SK-N-SH (cell line): Measurements from ENCODE around the gene NAXE. TPM values are rescaled to one million over a fixed set of nuclear protein-coding genes. Genes with fewer than 3 reads are reported as not detected.

Experiments
- CTCF ChIA-PET: fragments of 300-600, 350-600 bp; formaldehyde crosslinking; extraction: SDS; loops from one replicate; lab custom pipeline; 2021; lab: Yijun Ruan, JAX
- POLR2A ChIA-PET: fragments of 350-600 bp; sonication (Branson Sonifier 250); formaldehyde crosslinking; extraction: SDS; loops from one replicate; lab custom pipeline; 2020; ENCODE audit warnings: antibody characterized with exemption, inconsistent platforms; lab: Yijun Ruan, JAX
- DNase-seq: peaks from one replicate; pipeline ENCODE4 v3.0.0; 2012
- H2AFZ ChIP-seq: fragments of 200-600 bp; sonication (generic); 2 replicates; pipeline ENCODE4 v1.8.1; 2016; ENCODE audit warnings: antibody characterized with exemption, mild to moderate bottlenecking, low read depth
- H3F3A ChIP-seq: fragments of 200-600 bp; sonication (generic); replicated peaks from 2 replicates; pipeline ENCODE3; 2016; ENCODE audit warnings: antibody characterized with exemption, mild to moderate bottlenecking; ENCODE audit not compliant: insufficient read depth
- H3K27ac ChIP-seq, 2 experiments: fragments of 200-500 bp in 1 of 2; fragments of 200-600 bp in 1 of 2; sonication (Bioruptor generic) in 1 of 2; sonication (generic), shearing (Covaris generic) in 1 of 2; 2 replicates each; pipeline versions ENCODE4 v1.5.1 to v1.6.1; 2014 to 2016; ENCODE audit warnings: low read depth in 2 of 2, inconsistent platforms in 1 of 2, low read length in 1 of 2, mild to moderate bottlenecking in 1 of 2, mixed read lengths in 1 of 2
- H3K27me3 ChIP-seq: fragments of 200-600 bp; sonication (generic), shearing (Covaris generic); 2 replicates; pipeline ENCODE4 v1.6.1; 2016; ENCODE audit warnings: mixed run types; ENCODE audit not compliant: insufficient read depth
- H3K36me3 ChIP-seq, 2 experiments: fragments of 200-500 bp in 1 of 2; fragments of 200-600 bp in 1 of 2; sonication (Bioruptor generic) in 1 of 2; sonication (generic) in 1 of 2; replicated peaks in 1 of 2; 2 replicates each; pipeline versions ENCODE3 to v1.5.1; 2014 to 2016; ENCODE audit warnings: low read length in 1 of 2, mild to moderate bottlenecking in 1 of 2; ENCODE audit not compliant: insufficient read depth in 2 of 2, control insufficient read depth in 1 of 2
- H3K4me1 ChIP-seq, 2 experiments: fragments of 200-500 bp in 1 of 2; fragments of 200-600 bp in 1 of 2; sonication (Bioruptor generic) in 1 of 2; sonication (generic), shearing (Covaris generic) in 1 of 2; 2 replicates each; pipeline versions ENCODE4 v1.5.1 to v1.6.1; 2014 to 2016; ENCODE audit warnings: low read depth in 1 of 2, low read length in 1 of 2, mixed run types in 1 of 2; ENCODE audit not compliant: insufficient read depth in 2 of 2, control insufficient read depth in 1 of 2
- H3K4me2 ChIP-seq: fragments of 200-600 bp; sonication (generic), shearing (Covaris generic); 2 replicates; pipeline ENCODE4 v1.6.1; 2017; ENCODE audit warnings: mixed run types
- H3K4me3 ChIP-seq, 2 experiments: fragments of 200-500 bp in 1 of 2; fragments of 200-600 bp in 1 of 2; sonication (Bioruptor generic) in 1 of 2; sonication (generic), shearing (Covaris generic) in 1 of 2; 2 replicates each; pipeline versions ENCODE4 v1.5.1 to v1.8.1; 2014 to 2016; ENCODE audit warnings: low read depth in 2 of 2, inconsistent platforms in 1 of 2, low read length in 1 of 2, mild to moderate bottlenecking in 1 of 2, mixed read lengths in 1 of 2, moderate library complexity in 1 of 2
- H3K79me2 ChIP-seq: fragments of 200-600 bp; sonication (generic); 2 replicates; pipeline ENCODE4 v1.8.1; 2017; ENCODE audit warnings: mild to moderate bottlenecking; ENCODE audit not compliant: insufficient read depth
- H3K9ac ChIP-seq: fragments of 200-600 bp; sonication (generic); 2 replicates; pipeline ENCODE4 v1.6.1; 2017; ENCODE audit warnings: mixed run types
- H3K9me2 ChIP-seq: fragments of 200-600 bp; sonication (generic); 2 replicates; pipeline ENCODE4 v1.6.1; 2017; ENCODE audit warnings: mixed run types
- H3K9me3 ChIP-seq: fragments of 200-600 bp; sonication (generic); 2 replicates; pipeline ENCODE4 v1.6.1; 2017; ENCODE audit warnings: mixed run types, mild to moderate bottlenecking, moderate library complexity
- H4K20me1 ChIP-seq: fragments of 200-600 bp; sonication (generic); 2 replicates; pipeline ENCODE4 v1.6.1; 2017; ENCODE audit warnings: mild to moderate bottlenecking, mixed run types; ENCODE audit not compliant: insufficient read depth
- CHD2 ChIP-seq: fragments of 150-350 bp; IDR thresholded peaks from 2 replicates; pipeline ENCODE4 v1.6.1; 2018; ENCODE audit warnings: low read length; ENCODE audit not compliant: partially characterized antibody
- CTCF ChIP-seq: fragments of 200-600 bp; sonication (generic); IDR thresholded peaks from 2 replicates; pipeline ENCODE4 v1.6.1; 2017; ENCODE audit warnings: antibody characterized with exemption, mild to moderate bottlenecking, moderate library complexity
- ELF1 ChIP-seq: IDR thresholded peaks from 2 replicates; pipeline ENCODE4 v1.4.0; 2012
- EP300 ChIP-seq, 2 experiments: IDR thresholded peaks; 2 replicates each; pipeline versions ENCODE4 v1.4.0 to v1.6.1; 2012; ENCODE audit warnings: borderline replicate concordance in 1 of 2, low read depth in 1 of 2, low read length in 1 of 2
- GATA2 ChIP-seq: sonication (generic); formaldehyde crosslinking; IDR thresholded peaks from 2 replicates; pipeline ENCODE4 v1.5.0; 2020; ENCODE audit warnings: mild to moderate bottlenecking, missing genetic modification reagents
- IRF3 ChIP-seq: fragments of 150-350 bp; IDR thresholded peaks from 2 replicates; pipeline ENCODE4 v1.6.1; 2016; ENCODE audit warnings: mild to moderate bottlenecking, low read depth, low read length
- JUND ChIP-seq: IDR thresholded peaks from 2 replicates; pipeline ENCODE4 v1.4.0; 2012
- MAX ChIP-seq: IDR thresholded peaks from 2 replicates; pipeline ENCODE4 v1.4.0; 2012; ENCODE audit warnings: low read depth
- MXI1 ChIP-seq: IDR thresholded peaks from 2 replicates; pipeline ENCODE4 v1.6.1; 2012; ENCODE audit warnings: mild to moderate bottlenecking, low read depth, low read length, improper control_type of control experiment
- NRF1 ChIP-seq: IDR thresholded peaks from 2 replicates; pipeline ENCODE4 v1.6.1; 2012; ENCODE audit warnings: low read depth, mild to moderate bottlenecking, low read length
- POLR2AphosphoS5 ChIP-seq: IDR thresholded peaks from 2 replicates; pipeline ENCODE4 v1.6.1; 2012; ENCODE audit warnings: low read depth, low read length
- RCOR1 ChIP-seq: fragments of 150-350 bp; IDR thresholded peaks from 2 replicates; pipeline ENCODE4 v1.6.1; 2017; ENCODE audit warnings: antibody characterized with exemption, low read length
- SMC3 ChIP-seq: IDR thresholded peaks from 2 replicates; pipeline ENCODE4 v1.6.1; 2012; ENCODE audit warnings: low read depth, low read length, improper control_type of control experiment
- TAF1 ChIP-seq: IDR thresholded peaks from 2 replicates; pipeline ENCODE4 v1.6.1; 2012; ENCODE audit warnings: low read depth, mild to moderate bottlenecking, low read length, moderate library complexity, borderline replicate concordance
- TCF12 ChIP-seq: IDR thresholded peaks from 2 replicates; pipeline ENCODE4 v1.4.0; 2012
- USF2 ChIP-seq: fragments of 150-350 bp; IDR thresholded peaks from 2 replicates; pipeline ENCODE4 v1.6.1; 2017; ENCODE audit warnings: antibody characterized with exemption, low read length, low read depth, borderline replicate concordance
- WGBS: methylation state at CpG from one replicate; pipeline ENCODE4 v1.1.6; 2017; ENCODE audit warnings: low lambda C conversion rate; 5-methylcytosine and 5-hydroxymethylcytosine counted together
- polyA plus RNA-seq, 3 experiments: library from polyadenylated mRNA; depleted of rRNA; stranded (reverse); fragments of >200 nt; gene quantifications; 2 replicates each; pipeline ENCODE4 v1.2.3, GENCODE V29; 2012
- TF ChIP-seq, protein P1 (sequence below): IDR thresholded peaks from 2 replicates; pipeline ENCODE4 v1.4.0; 2012; ENCODE audit warnings: low read depth, borderline replicate concordance

Gene NAXE
- polyA plus RNA-seq, 1 of the 3 experiments (the other 2 are of a cell fraction): 98.4 TPM

DNA sequence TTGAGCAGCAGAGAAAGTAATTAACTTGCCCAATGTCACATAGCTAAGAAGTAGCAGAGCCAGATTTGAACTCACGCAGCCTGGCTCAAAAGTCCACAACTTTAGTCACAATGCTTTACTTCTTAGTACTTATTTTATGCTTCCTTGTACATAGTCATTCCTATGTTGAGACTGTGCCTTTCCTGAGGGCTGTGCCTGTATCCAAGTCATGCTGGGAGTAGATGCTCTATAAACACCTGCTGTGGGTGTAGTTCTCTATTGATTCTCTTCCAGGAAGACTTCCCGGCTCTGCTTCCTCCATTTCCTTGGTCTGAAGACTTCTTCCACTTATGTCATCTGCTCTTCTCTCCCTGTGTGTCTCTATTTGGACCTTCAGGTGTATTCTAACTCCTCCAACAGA, 35.9 kb upstream of the NAXE start:
- Histone ChIP-seq H4K20me1 (no peaks in the 10 kb centered on the region), H3K36me3 (peaks cover 8 to 30% of the 10 kb centered on the region in 2 experiments), H3K4me1 (peaks cover 0 to 2% of the 10 kb centered on the region in 2 experiments; a peak in 1 of 4 replicates)
- WGBS: 55% methylated on average over 2 of the region's 2 CpGs
- CTCF ChIA-PET: interaction anchor here (0.8 kb wide), 1 partner anchor 110 kb away, joined by 3 read pairs; no protein-coding TSS in a partner anchor
- no peak for TF ChIP-seq TCF12
- no peak for TF ChIP-seq CTCF
- no peak for TF ChIP-seq IRF3
- no peak for TF ChIP-seq POLR2AphosphoS5
- TF ChIP-seq USF2: no peak
- TF ChIP-seq, protein P1, sequence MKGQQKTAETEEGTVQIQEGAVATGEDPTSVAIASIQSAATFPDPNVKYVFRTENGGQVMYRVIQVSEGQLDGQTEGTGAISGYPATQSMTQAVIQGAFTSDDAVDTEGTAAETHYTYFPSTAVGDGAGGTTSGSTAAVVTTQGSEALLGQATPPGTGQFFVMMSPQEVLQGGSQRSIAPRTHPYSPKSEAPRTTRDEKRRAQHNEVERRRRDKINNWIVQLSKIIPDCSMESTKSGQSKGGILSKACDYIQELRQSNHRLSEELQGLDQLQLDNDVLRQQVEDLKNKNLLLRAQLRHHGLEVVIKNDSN: no peak
- no peak for TF ChIP-seq ELF1
- TF ChIP-seq JUND: no peak
- TF ChIP-seq EP300 (IDR thresholded peaks at IDR 0.05; ENCODE audit: borderline replicate concordance in 1 of 2, low read depth in 1 of 2, low read length in 1 of 2): no peak
- TF ChIP-seq GATA2 (CRISPR knock-in tag): no peak
- TF ChIP-seq MXI1: no peak
- no peak for TF ChIP-seq TAF1
- no peak for TF ChIP-seq RCOR1
- TF ChIP-seq MAX: no peak
- no peak for TF ChIP-seq CHD2
- no peak for TF ChIP-seq NRF1
- no peak for TF ChIP-seq SMC3
- TF ChIP-seq, all 33 proteins: peak for 0
- Histone ChIP-seq H3K4me2 (no peak overlapping the region), H3K9ac (no peak overlapping the region), H3K79me2 (no peaks in the 10 kb centered on the region), H3K27ac (no peak overlapping the region), H3F3A (no peaks in the 10 kb centered on the region), H3K4me3 (no peak overlapping the region), H3K9me2 (no peaks in the 10 kb centered on the region), H3K9me3 (no peaks in the 10 kb centered on the region), H2AFZ (no peak overlapping the region), H3K27me3 (no peaks in the 10 kb centered on the region)
- POLR2A ChIA-PET: no interaction called here
- no peak for DNase-seq
